ENCODE results near the gene DCAF4. TPM values are rescaled to one million over a fixed set of nuclear protein-coding genes. Genes with fewer than 3 reads are reported as not detected.

Gene DCAF4, protein sequence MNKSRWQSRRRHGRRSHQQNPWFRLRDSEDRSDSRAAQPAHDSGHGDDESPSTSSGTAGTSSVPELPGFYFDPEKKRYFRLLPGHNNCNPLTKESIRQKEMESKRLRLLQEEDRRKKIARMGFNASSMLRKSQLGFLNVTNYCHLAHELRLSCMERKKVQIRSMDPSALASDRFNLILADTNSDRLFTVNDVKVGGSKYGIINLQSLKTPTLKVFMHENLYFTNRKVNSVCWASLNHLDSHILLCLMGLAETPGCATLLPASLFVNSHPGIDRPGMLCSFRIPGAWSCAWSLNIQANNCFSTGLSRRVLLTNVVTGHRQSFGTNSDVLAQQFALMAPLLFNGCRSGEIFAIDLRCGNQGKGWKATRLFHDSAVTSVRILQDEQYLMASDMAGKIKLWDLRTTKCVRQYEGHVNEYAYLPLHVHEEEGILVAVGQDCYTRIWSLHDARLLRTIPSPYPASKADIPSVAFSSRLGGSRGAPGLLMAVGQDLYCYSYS
- 12.3 TPM for polyA plus RNA-seq (ENCODE audit: insufficient read length)

DNA sequence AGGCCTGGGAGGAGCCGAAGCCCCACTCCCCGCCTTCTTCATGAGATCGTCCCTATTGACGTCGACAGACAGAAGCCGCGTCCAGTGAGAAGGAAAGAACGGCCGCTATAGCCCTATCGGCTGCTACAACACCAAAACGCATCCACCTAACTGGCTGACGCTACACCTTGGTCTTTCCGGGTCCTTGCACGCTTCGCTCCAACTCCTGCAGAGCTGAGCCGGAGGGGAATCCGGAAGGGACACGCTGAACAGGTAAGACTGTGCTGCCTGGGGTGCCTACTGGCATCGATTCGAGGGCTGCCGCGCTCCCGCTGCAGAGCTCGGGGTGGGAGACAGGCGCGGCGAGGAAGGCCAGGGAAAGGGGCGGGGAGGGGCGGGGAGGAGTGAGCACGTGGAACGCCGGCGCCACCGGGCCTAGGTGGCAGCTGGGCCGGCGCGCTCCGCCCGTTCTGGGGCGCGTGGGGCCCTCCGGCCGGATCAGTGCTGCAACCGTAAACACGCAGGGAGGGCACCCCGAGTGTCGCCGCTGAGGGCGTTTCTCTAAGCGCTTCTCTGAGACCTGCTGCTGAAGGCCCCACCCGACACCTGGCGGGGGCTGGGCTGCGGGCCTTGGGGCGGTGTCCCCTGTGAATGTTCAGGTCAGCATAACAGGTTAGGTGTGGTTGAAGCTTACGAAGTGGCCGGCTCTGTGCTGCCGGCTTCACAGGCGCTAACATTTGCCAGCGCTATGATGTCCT is at the start of gene DCAF4:
Gene DCAF4 (plus strand): TSS at position 173 of the 737 bp plus-strand sequence. CDS start 11,515 bp downstream, outside the sequence.
- DNase-seq: peak; percentile 96

DNA sequence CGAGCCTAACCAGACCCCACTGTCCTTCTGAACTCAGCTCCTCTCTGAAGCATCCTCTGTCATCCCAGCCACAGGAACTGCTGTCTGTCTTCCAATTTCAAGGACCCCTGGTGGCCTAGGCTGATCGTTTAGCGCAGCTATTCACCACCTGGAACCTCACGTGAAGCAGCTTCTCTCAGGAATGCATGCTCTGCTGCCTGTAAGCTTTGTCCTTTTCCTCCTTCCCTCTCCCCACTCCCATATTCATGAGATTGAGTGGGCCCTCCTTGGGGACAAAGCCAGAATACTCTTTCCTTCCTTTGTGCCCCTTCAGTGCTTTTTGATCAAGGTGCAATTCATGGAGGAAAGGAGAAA is 49.6 kb upstream of the DCAF4 start:
- DNase-seq: no peak

DNA sequence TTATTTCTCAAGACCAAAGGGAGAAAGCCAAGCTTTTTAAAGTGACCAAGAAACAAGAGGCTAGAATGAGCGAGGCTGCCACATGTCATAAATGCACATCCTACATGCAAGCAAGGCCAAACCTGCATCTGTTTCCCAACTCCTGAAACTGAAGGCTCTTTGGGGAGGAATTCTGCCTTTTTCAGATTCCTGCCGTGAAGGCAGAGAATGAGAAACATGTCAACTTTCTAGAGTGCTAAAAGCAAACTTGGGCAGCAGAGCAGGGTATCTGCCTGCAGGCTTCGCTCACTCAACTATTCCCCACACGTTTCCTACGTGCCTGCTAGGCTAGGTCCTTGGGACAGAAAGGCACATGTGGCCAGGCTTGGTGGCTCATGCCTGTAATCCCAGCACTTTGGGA is 47.5 kb upstream of the DCAF4 start:
- no peak for DNase-seq

DNA sequence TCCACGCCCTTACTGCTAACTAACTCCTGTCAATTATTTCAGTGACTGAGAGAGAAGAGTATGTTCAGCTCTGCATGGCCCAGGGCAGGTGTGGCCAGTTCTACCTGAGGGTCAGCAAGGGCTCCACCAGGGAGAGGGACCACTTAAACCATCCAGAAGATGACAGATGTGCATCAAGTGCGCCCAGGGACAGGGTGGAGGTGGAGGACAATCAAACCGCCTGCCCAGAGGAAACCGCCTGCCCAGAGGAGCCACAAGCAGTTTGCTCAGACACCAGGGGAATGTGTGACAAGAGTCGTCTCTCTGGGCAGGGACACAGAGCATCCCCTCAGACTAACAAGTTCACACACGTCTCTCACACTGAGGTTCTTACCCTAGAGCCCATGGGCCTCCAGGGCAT is 46.8 kb upstream of the DCAF4 start:
- no peak for DNase-seq

DNA sequence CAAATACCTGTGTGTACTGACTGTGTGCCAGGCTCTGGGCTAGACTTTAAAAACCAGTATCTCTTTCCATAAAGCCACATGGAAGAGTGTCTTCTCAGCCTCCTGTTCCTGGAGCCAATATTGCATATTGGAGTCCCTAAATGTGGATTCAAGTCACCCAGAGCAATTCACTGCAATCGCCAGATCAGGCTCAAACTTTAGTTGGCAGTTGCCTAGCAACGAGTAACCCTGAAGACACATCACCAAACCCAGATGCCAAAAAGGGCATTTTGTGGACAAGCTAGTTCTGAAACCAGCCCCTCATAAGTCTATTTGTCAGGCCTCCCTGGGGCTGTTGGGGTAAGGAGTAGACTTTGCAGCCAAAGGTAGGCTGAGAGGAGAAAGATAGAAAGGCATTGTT is 46.1 kb upstream of the DCAF4 start:
- no peak for DNase-seq

DNA sequence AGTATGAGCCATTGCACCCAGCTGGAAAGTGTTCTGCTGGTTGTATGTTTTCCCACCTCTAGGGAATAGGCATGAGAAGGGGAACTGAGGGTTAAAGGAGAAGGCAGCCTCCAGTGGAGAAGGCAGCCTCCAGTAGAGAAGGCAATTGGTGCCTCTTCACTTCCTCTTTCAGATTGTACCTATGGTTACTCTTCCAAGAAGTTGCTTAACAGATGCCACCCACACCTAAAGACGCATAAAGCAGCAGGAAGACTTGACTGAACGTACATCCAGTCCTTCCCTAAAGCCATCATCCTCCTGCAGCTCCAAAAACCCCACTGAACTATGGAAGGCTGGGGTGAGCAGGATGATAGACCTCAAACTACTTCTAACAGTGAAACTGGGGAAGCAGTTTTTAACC is 45.4 kb upstream of the DCAF4 start:
- DNase-seq: no peak

DNA sequence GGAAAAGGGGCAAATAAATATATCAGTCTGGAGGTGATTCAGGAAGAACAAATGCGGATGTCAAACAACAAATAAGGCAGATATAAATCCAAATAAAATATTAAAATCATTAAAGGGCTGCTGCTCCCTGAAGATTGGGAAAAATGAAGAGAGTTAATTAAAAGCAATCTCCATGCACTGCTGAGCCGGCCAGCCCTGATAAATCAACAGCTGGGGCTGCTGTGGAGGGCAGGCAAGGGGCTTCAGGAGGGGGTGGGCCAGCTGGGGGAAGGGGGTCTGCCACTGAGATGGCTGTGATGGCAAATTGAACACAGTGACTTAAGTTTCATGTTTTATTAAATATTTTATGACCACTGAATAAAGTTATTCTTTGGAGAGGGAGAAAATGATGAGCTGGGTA is 44.7 kb upstream of the DCAF4 start:
- no peak for DNase-seq

DNA sequence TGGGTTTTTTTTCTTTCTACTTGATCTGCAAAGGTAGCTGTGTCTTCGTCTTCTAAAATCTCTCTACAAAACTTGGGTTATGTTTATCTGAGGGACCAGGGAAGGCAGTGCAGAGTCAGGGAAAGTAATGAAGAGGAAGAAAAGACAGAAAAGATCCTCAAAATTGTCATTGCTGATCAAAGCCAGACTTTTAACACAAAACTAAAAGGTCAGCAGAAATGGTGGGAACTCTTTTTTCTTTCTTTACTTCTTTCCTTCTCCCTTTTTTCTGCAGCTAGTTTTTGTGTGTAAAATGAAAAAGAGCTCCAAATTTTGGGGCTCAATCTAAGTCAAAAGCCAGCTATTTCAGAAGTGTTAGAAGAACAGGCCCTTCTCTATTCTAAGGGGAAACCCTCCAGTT is 44.2 kb upstream of the DCAF4 start:
- DNase-seq: no peak

DNA sequence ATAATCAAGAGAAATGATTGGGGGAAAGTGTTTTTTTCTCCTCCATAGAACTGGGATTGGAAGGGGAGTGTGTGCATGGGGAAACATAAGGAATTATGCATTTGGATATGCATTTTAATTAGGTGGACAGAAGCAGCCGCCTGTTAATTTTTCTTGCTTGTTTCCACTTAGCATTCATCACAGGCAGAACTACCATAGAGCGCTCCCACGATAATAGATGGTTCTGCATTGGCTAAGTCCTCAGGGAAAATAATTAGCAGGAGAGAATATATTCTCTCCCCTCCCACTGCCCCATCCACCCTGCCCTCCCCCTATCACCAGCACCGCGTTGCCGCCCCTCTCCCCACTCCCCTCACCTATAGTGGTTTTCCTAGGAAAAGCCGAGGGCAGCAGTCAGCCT is 43.8 kb upstream of the DCAF4 start:
- no peak for DNase-seq

DNA sequence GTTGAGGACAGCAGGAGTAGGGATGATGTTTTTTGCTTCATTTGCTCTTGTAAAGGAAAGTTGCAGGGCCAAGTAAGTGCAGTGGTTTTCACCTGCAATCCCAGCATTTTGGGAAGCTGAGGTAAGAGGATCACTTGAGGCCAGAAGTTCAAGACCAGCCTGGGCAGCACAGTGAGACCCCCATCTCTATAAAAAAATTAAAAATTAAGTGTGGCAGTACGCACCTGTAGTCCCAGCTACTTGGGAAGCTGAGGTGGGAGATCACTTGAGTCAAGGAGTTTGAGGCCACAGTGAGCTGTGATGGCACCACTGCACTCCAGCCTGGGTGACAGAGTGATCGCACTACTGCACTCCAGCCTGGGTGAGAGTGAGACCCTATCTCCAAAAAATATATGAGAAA is 43.2 kb upstream of the DCAF4 start:
- no peak for DNase-seq

DNA sequence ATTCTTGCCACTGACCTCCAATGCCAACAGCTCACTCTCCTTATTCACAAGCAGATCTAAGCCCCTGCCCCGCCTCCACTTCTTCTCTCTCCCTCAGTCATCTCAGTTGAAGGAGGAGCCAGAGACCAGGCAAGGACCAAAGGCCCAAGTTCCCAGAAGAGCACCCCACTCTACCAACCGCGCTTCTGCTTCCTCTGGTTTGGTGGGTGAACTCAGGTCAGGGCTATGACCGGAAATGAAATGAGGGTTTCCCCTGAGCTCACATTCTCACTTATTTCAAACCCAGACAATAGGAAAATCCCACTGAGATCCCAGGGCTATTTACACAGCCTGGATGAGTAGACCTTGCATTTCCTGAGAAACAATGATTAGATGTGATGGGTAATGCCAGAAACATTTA is 42.3 kb upstream of the DCAF4 start:
- no peak for DNase-seq

DNA sequence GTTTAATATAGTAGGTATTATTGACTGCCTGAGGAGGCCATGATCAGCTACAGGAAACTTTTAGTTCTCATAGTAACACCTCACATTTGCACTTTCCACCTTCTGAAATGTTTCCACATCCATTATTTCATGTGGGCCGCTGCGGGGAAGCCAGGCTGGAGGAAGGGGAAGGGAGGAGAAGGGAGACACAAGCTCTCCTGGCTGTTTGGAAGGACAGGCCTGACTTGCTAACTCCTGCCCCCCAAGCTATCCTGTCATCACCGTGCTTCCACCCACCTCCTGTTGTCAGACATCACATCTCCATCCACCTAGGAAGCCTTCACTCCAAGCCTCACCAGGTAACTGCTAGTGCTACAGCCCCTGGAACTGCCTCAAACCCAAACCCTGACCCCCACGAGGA is 41.9 kb upstream of the DCAF4 start:
- no peak for DNase-seq

DNA sequence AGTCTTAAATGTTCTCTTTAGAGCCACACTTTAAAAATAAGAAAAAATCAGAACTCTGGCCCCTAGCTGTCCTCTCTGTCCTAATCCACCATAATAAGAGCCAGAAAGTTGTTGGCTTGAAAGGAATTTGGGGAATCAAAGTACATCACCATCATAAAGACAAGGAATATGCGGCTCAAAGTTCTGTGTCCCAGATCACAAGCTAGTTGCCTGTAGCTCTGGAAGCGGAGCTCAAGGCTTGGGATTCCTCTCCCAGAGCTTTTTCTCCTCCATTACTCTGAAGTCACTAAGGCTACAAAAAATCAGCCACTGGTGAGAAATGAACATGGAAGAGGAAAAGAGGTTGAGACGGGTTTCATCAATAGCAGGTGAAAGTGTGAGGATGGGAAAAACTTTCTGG is 38.8 kb upstream of the DCAF4 start:
- no peak for DNase-seq

DNA sequence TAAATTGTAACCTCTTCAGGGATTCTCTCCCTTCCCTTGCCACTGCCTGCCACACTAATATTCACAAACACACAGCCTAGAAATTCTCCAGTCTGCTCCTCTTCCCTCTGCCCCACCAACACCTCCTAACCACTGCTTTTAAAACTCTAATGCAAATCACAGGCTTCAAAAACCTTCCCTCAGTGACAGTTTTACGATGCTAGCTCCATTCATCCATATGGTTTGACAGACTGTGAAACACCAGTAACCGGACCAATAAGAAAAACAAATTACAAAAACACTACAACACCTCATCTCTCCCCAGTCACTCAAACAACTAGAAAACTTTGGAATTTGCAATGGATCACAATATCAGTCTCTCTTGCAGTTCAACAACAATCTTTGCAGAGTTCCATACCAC is 38.1 kb upstream of the DCAF4 start:
- DNase-seq: no peak

DNA sequence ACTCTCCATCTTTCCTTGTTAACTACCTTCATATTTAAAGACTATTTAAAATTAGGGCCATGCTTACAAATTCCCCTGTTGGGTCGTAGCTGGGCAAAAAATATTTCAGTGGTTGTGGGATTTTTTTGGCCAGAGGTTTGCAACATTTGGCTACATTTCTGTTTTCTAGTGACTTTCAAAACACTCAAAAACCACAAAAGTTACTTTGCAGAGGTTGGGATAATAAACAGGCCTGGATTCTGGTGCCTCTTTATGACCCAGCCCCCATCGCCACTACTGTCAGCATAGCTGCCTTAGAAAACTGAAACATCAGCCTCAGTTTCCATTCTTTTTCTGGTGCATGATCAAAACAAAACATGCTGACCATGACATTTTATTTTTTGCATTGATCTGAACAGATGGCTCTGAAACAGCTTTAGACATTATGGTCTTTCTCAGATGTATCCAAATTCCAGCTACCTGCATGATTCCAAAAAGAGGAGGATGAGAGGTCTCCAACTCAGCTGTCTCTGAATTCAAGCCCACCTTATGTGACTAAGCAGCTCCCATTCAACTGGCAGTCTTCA is 37.5 kb upstream of the DCAF4 start:
- DNase-seq: no peak

DNA sequence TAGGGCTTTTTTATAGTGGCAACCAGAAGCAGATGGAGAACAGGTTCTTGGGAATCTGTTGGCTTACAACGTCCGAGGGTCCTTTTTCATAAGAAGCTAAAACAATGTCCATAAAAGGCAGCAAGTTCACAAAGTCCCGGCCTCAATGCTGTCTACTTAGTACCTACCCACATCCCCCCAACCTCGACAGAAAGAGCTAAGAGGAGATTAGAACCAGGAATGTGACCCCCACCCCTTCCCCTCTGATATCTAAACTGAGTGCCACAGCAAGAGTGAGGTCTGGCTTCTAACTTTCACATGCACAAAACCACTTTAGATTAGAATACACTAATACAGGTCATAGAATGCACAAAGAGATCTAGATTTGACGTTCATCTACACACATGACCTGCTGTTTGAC is 36.9 kb upstream of the DCAF4 start:
- DNase-seq: no peak

DNA sequence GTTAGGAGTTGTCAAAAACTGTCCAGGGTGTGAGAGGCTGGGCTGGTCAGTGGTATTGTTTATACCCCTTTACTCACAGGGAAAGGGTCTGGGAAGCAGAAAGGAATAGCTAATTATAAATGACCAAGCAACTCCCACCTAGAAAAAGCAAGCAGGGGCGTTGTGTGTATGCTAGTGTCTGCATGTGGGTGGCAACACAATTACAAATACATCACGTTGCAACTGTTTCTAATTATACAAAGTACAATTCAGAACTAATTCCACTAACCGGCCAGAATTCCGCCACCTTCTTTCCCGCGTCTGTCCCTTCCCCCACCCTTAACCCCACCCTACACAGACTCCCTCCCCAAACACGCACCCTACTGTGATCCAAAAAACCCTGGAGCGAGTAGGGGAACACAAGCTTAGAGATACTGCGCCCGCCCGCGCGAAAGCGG is 34.6 kb upstream of the DCAF4 start:
- no peak for DNase-seq

DNA sequence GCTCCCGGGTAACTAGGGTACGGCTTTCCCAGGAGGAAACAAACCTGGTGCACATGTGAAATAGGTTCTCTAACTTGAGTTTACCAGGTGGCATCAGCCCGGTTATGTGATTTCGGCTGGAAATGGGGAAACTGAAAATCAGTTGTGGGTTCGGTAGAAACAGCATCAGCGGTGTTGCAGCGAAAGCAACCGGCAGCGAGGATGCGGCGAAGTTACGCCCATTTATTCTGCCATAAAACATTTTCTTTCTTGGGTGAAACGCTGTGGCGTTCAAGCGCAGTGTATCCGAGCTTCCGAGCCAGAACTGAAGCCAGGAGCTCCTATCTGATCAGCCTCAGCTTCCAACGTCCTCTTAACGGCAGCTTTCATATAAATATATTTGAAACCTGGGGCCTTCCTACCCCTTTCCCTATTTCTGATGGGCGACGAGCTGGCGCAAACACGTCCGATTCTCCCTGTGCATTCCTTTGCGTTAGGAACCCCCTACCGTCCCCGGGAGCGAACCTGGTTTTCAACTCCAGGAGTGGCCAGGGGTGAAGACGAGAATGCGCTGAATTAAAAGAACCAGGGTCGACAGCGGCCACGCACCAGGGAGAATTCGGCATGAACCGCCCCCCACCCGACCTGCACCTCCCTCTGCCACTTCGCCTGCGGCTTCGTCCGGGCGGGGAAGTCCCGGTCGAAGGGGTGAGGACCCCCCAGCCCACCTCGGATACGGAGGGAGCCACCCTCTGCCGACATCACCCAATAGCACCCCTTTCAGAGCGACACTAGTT is 34.0 kb upstream of the DCAF4 start:
- DNase-seq: no peak

DNA sequence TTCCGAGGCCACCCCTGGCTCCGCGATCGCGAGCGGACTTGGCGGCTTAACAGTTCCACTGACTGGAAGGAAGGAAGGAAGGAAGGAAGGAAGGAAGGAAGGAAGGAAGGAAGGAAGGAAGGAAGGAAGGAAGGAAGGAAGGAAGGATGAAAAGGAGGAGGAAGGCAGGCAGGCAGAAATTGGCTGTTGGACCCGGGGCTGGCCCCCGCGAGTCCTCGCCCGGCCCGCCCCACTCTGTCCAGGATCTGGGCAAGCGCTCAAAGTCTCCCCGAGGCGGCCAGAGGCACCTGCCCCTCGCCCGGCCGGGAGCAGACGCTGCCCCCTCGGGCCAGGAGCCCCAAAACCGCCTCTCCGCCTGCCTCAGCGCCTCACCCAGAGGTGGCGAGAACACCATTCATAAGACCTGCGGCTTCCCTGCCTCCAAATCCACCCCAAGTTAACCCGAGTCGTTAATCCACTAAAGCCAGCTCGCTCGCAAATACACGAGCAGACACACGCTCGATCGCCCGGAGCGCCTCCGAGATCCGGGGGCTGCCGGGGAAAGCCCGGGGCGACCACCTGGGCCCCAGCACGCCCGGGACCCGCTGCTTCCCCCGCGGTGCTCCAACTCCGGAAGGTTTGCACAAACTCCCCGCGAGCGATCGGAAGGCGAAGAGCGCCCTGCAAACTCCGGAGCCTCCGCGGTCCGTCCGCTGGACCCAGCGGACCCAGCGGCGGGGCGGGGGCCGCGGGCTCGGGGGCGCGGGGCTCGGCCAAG is 33.2 kb upstream of the DCAF4 start:
- DNase-seq: no peak

DNA sequence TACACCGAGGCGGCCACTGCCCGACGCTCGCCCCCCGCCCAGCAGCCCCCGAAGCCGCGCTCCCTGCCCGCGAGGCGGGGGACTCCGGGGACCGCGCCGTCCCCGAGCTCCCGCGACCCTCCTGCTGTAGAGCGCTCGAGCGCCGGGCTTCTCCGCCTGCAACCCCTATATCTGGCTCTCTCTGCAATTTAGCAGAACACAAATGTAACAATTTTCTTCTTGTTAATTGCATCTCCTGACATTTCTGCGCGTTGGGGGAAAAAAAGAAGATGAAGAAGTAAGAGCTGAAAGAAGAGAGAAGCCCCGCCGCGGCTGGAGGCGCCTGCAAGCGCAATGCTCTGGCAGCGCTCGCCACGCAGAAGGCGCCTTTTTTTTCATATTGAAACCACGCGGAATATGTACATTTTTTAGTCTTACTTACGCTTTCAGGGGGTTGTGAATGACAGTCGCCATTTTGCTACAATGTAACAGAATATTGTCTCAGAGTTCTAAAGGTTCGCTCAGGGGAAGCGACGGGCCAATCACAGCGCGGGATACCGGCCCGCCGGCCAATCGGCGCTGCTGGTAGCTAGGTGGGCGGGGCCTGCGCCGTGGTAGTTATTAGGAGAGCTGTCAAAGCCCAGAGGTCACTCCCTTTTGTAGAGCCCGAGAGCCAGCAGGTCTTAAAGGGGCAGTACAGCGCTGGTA is 32.5 kb upstream of the DCAF4 start, which contains the start of gene DPF3:
Gene DPF3 (minus strand): TSS at position 466 of the 687 bp plus-strand sequence. CDS start 13 bp downstream, at position 453.
- peak; percentile 91 for DNase-seq

DNA sequence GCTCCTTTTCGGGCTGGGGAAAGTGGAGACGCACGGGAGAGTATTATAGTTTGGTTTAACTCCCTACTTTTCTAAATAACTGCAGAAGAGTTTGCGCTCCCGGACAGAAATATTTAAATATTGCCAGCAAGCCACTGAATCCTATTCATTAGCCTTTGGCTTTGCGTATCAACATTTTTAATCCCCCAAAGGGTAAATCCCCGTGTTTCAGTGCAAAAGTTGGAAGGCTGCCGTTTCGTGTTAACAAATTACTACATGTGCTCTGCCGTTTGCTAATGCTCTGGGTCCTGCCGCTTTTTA is 32.0 kb upstream of the DCAF4 start:
- DNase-seq: no peak
